K562 (cell line): ENCODE measurements around the gene BCAN. TPM values are rescaled to one million over a fixed set of nuclear protein-coding genes. Genes with fewer than 3 reads are reported as not detected.

Source experiments
- BRF1 ChIP-seq: IDR thresholded peaks from 3 replicates; pipeline ENCODE4 v1.6.1; 2011; ENCODE audit warnings: borderline replicate concordance, mild to moderate bottlenecking; ENCODE audit not compliant: insufficient read length; ENCODE audit errors: extremely low read depth
- CAMTA2 ChIP-seq: fragments of 250-450 bp; sonication (Bioruptor Pico); conservative IDR thresholded peaks from 2 replicates; pipeline ENCODE4 v1.5.1; 2022
- ETV6 ChIP-seq, 3 experiments: fragments of 150-350 bp in 1 of 3; sonication (generic) in 1 of 3; formaldehyde crosslinking in 1 of 3; IDR thresholded peaks; 2 replicates each; pipeline versions ENCODE4 v1.6.1 to v1.8.0; 2014 to 2022; ENCODE audit warnings: borderline replicate concordance in 2 of 3, low read depth in 2 of 3, antibody characterized with exemption in 1 of 3, low read length in 1 of 3, mild to moderate bottlenecking in 1 of 3, missing genetic modification reagents in 1 of 3
- GTF2B ChIP-seq: IDR thresholded peaks from 2 replicates; pipeline ENCODE4 v1.6.1; 2011; ENCODE audit not compliant: insufficient read length; ENCODE audit errors: extremely low read depth
- HBP1 ChIP-seq: fragments of 450-650 bp; formaldehyde crosslinking; IDR thresholded peaks from 2 replicates; pipeline ENCODE4 v1.4.0; 2022; ENCODE audit warnings: missing genetic modification characterization
- JUN ChIP-seq, 2 experiments: sonication (generic) in 1 of 2; formaldehyde crosslinking in 1 of 2; IDR thresholded peaks; 2 replicates each; pipeline versions ENCODE4 v1.6.1 to v1.8.0; 2012 to 2022; ENCODE audit warnings: borderline replicate concordance in 2 of 2, mild to moderate bottlenecking in 2 of 2, improper control_type of control experiment in 1 of 2, low read depth in 1 of 2, low read length in 1 of 2, missing genetic modification reagents in 1 of 2
- LCOR ChIP-seq: sonication (generic); formaldehyde crosslinking; IDR thresholded peaks from 2 replicates; pipeline ENCODE4 v1.8.0; 2022; ENCODE audit warnings: mild to moderate bottlenecking, missing genetic modification reagents
- POLR2G ChIP-seq: fragments of 200-400 bp; formaldehyde crosslinking; IDR thresholded peaks from 2 replicates; pipeline ENCODE4 v1.6.1; 2017; ENCODE audit warnings: low read depth, mild to moderate bottlenecking, antibody characterized with exemption, low read length, moderate library complexity
- SRSF3 ChIP-seq: fragments of 200-400 bp; formaldehyde crosslinking; IDR thresholded peaks from 2 replicates; pipeline ENCODE4 v1.6.1; 2016; ENCODE audit warnings: mild to moderate bottlenecking, low read length, moderate library complexity; ENCODE audit not compliant: insufficient read depth
- TEAD2 ChIP-seq: fragments of 450-650 bp; IDR thresholded peaks from 2 replicates; pipeline ENCODE4 v1.6.1; 2016; ENCODE audit warnings: missing genetic modification characterization, control low read depth, missing compliant biosample characterization
- TFAM ChIP-seq: fragments of 250-450 bp; sonication (Bioruptor Pico); conservative IDR thresholded peaks from 2 replicates; pipeline ENCODE4 v1.5.0; 2021; ENCODE audit warnings: mild to moderate bottlenecking, moderate library complexity
- YBX1 ChIP-seq: fragments of 450-650 bp; IDR thresholded peaks from 2 replicates; pipeline ENCODE4 v1.7.1; 2016; ENCODE audit warnings: mild to moderate bottlenecking
- ZBTB12 ChIP-seq: fragments of 250-450 bp; sonication (Bioruptor Pico); IDR thresholded peaks from 2 replicates; pipeline ENCODE4 v1.4.0; 2020
- ZNF146 ChIP-seq: IDR thresholded peaks from one replicate; pipeline ENCODE4 v1.6.1; 2018; ENCODE audit warnings: missing compliant biosample characterization; ENCODE audit not compliant: unreplicated experiment
- ZNF263 ChIP-seq: sonication (generic); formaldehyde crosslinking; IDR thresholded peaks from 2 replicates; pipeline ENCODE4 v1.8.0; 2022; ENCODE audit warnings: mild to moderate bottlenecking, missing genetic modification reagents, borderline replicate concordance
- ZNF449 ChIP-seq: fragments of 250-450 bp; sonication (Bioruptor Pico); IDR thresholded peaks from 2 replicates; pipeline ENCODE4 v1.8.0; 2022; ENCODE audit warnings: moderate library complexity, mild to moderate bottlenecking, inconsistent platforms
- ZNF609 ChIP-seq: sonication (generic); formaldehyde crosslinking; IDR thresholded peaks from 2 replicates; pipeline ENCODE4 v1.8.1; 2023; ENCODE audit warnings: missing genetic modification reagents, mild to moderate bottlenecking, borderline replicate concordance
- ZNF77 ChIP-seq: fragments of 250-450 bp; sonication (Bioruptor Pico); IDR thresholded peaks from 2 replicates; pipeline ENCODE4 v1.5.0; 2020
- polyA plus RNA-seq, 8 experiments: library from polyadenylated mRNA; depleted of rRNA in 4 of 8; stranded (reverse) in 5 of 8; unstranded in 3 of 8; fragments of >200 nt; fragmentation: Nextera tagmentation in 2 of 8; fragmentation: Illumina TruSeq in 1 of 8; extraction: Ambion mirVana in 2 of 8; extraction: Trizol in 1 of 8; gene quantifications; 2 replicates each; pipeline versions ENCODE4 v1.2.1 to v1.2.3, GENCODE V29; 2011 to 2014; ENCODE audit warnings: inconsistent platforms in 1 of 8, missing spikeins in 1 of 8
- total RNA-seq, 7 experiments: library from RNA; depleted of rRNA in 6 of 7; stranded (reverse); fragments of >200 nt in 6 of 7; fragmentation: Illumina TruSeq in 2 of 7; extraction: Trizol in 2 of 7; gene quantifications; 2 replicates each; pipeline versions ENCODE4 v1.2.1 to v1.2.3, GENCODE V29; 2011 to 2021; ENCODE audit warnings: low replicate concordance in 1 of 7

Gene BCAN
- total and polyA plus RNA-seq, 9 of the 15 experiments (the other 6 are each of a cell fraction or from before 2014, with no cell fraction given): 0.04 to 0.33 (median 0.14) TPM; not detected in 5

- TF ChIP-seq ZNF609: no peak
- TF ChIP-seq TFAM (CRISPR knock-in tag): no peak
- no peak for TF ChIP-seq ZNF77 (CRISPR knock-in tag)
- no peak for TF ChIP-seq BRF1
- no peak for TF ChIP-seq YBX1
- TF ChIP-seq ZNF449: no peak
- TF ChIP-seq POLR2G: 0 out of 2 replicates have a peak, but pooled peaks have one; percentile 17
- no peak for TF ChIP-seq LCOR (CRISPR knock-in tag)
- no peak for TF ChIP-seq JUN (IDR thresholded peaks at IDR 0.05; ENCODE audit: borderline replicate concordance, low read depth, low read length)
- no peak for TF ChIP-seq JUN (CRISPR knock-in tag; IDR thresholded peaks at IDR 0.05; ENCODE audit: borderline replicate concordance)
- no peak for TF ChIP-seq ZBTB12
- TF ChIP-seq ETV6 (IDR thresholded peaks at IDR 0.05; ENCODE audit: borderline replicate concordance in 1 of 2, low read depth in 2 of 2, low read length in 1 of 2): no peak
- no peak for TF ChIP-seq ETV6 (CRISPR knock-in tag; IDR thresholded peaks at IDR 0.05; ENCODE audit: borderline replicate concordance)
- TF ChIP-seq GTF2B: no peak
- TF ChIP-seq TEAD2 (tag): 0 out of 2 replicates have a peak, but pooled peaks have one; percentile 10
- no peak for TF ChIP-seq CAMTA2 (CRISPR knock-in tag)
- TF ChIP-seq HBP1 (CRISPR knock-in tag): no peak
- TF ChIP-seq ZNF146 (CRISPR knock-in tag): no peak
- TF ChIP-seq SRSF3: no peak
- no peak for TF ChIP-seq ZNF263 (CRISPR knock-in tag)
Measured at GRCh38 chr1:156663178-156663577, 21.3 kb downstream of the BCAN start (continued).
